Stomach (tissue), 4 donors: Measurements from ENCODE around the gene NFKBIZ.

Experiments used
- CTCF ChIP-seq, 7 experiments: fragments of 450-650 bp in 4 of 7; fragments of 200-600 bp in 3 of 7; sonication (generic) in 3 of 7; IDR thresholded peaks; one replicate each; pipeline ENCODE4 v1.5.1; 2016 to 2019; ENCODE audit warnings: antibody characterized with exemption in 7 of 7, control low read depth in 2 of 7, mild to moderate bottlenecking in 1 of 7
- POLR2A ChIP-seq, 4 donors: fragments of 450-650 bp; IDR thresholded peaks; one replicate each; pipeline ENCODE4 v1.6.1; 2016; ENCODE audit warnings: antibody characterized with exemption in 4 of 4, control low read depth in 2 of 4, mild to moderate bottlenecking in 1 of 4, moderate library complexity in 1 of 4

- no peak for TF ChIP-seq CTCF (IDR thresholded peaks at IDR 0.05)
- TF ChIP-seq POLR2A (IDR thresholded peaks at IDR 0.05): no peak
Observed at GRCh38 chr3:101852983-101853840, 3.9 kb downstream of the NFKBIZ start.
